ENCODE measurements around the gene XPO6. TPM values are rescaled to one million over a fixed set of nuclear protein-coding genes. Genes with fewer than 3 reads are reported as not detected.
A peak's percentile ranks its signal among the peaks of the same experiment; 100 is the strongest.

Gene XPO6
- total RNA-seq, 1 donor from 2014 or later = 236 TPM

DNA sequence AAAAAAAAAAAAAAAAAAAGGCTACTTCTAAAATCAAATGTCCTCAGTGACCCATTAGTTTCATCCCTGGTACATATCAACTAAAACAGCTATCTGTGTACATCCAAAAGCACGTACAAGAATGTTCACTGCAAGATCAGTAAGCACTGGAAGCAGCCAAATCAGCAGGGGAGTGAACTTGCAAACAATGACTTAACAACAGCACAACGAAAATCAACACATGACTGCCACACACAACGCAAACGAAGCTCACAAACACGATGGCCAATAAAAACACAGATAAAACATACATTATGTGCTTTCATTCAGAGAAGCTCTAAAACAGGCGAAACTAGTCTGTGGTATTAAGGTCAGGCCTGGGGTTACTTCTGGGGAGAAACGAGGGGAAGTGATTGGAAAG is 60.6 kb downstream of the XPO6 start:
- POLR2A ChIA-PET = interaction anchor here (0.6 kb wide), 1 partner anchor 523 kb away, joined by 6 read pairs; no protein-coding TSS in a partner anchor
- DNase-seq (no peak), ATAC-seq (ENCODE audit: low read depth) (no peak)
- CTCF ChIA-PET = no interaction called here
- Mint-ChIP-seq H3K9me3 (no peaks in the 10 kb centered on the region), H3K27me3 (no peaks in the 10 kb centered on the region), H3K4me3 (no peak overlapping the region), H3K27ac (no peak overlapping the region), H3K4me1 (peaks cover 34% of the 10 kb centered on the region), H3K36me3 (ENCODE audit: low read depth) (peaks cover 86% of the 10 kb centered on the region)
- intact Hi-C loops (cut with micrococcal nuclease) = loop anchor here (2.0 kb wide), 1 partner anchor 16 kb away; no protein-coding TSS in a partner anchor
- no peak for TF ChIP-seq CTCF (IDR thresholded peaks at IDR 0.05)

GRCh38 chr16:28149011-28149888 is 62.5 kb downstream of the XPO6 start:
- H3K36me3 Mint-ChIP-seq (ENCODE audit: low read depth) = peaks cover 86% of the 10 kb centered on the region
- no peaks in the 10 kb centered on the region for H3K9me3 Mint-ChIP-seq
- DNase-seq (no peak), ATAC-seq (ENCODE audit: low read depth) (peak; percentile 37)
- ChIA-PET POLR2A (interaction anchor here (0.7 kb wide), 2 partner anchors 63 to 1846 kb away, joined by 4 to 8 read pairs; no protein-coding TSS in a partner anchor), CTCF (no interaction called here)
- peak overlapping the region; percentile 79 for H3K27ac Mint-ChIP-seq
- intact Hi-C loops (cut with micrococcal nuclease) = no loop called here
- peaks cover 34% of the 10 kb centered on the region for H3K4me1 Mint-ChIP-seq
- H3K4me3 Mint-ChIP-seq = no peak overlapping the region
- H3K27me3 Mint-ChIP-seq = no peaks in the 10 kb centered on the region
- TF ChIP-seq CTCF (IDR thresholded peaks at IDR 0.05) = no peak

- Mint-ChIP-seq H3K36me3 (ENCODE audit: low read depth) (peaks cover 73% of the 10 kb centered on the region), H3K4me1 (peaks cover 59% of the 10 kb centered on the region), H3K27me3 (no peaks in the 10 kb centered on the region), H3K9me3 (no peaks in the 10 kb centered on the region), H3K27ac (no peak overlapping the region), H3K4me3 (no peak overlapping the region)
- no peak for TF ChIP-seq CTCF (IDR thresholded peaks at IDR 0.05)
- ChIA-PET POLR2A (no interaction called here), CTCF (no interaction called here)
- intact Hi-C loops (cut with micrococcal nuclease) = no loop called here
- ATAC-seq (ENCODE audit: low read depth) (no peak), DNase-seq (no peak)
These were observed 65.2 kb downstream of the XPO6 start for GRCh38 chr16:28146536-28146935.

- POLR2A ChIA-PET = no interaction called here
- no peak for TF ChIP-seq CTCF (IDR thresholded peaks at IDR 0.05)
- H3K9me3 Mint-ChIP-seq = no peaks in the 10 kb centered on the region
- no peak overlapping the region for H3K27ac Mint-ChIP-seq
- no peak for DNase-seq
- no peaks in the 10 kb centered on the region for H3K27me3 Mint-ChIP-seq
- peaks cover 62% of the 10 kb centered on the region for H3K4me1 Mint-ChIP-seq
- H3K36me3 Mint-ChIP-seq (ENCODE audit: low read depth) = peaks cover 66% of the 10 kb centered on the region
- intact Hi-C loops (cut with micrococcal nuclease) = no loop called here
- no peak overlapping the region for H3K4me3 Mint-ChIP-seq
- CTCF ChIA-PET = no interaction called here
- no peak for ATAC-seq (ENCODE audit: low read depth)
These were observed 66.0 kb downstream of the XPO6 start for GRCh38 chr16:28145796-28146195.

Data from activated B cell treated with CpG ODN at 0.5 μM for 24 hours (primary cell).